OCI-LY1 (cell line): ENCODE data around the gene MCHR1.

ENCODE experiments used
- H2AFZ ChIP-seq: fragments of 200-600 bp; sonication (generic), shearing (Covaris generic); 2 replicates; pipeline ENCODE4 v1.6.0; 2014; ENCODE audit warnings: antibody characterized with exemption, mild to moderate bottlenecking, low read length
- H3F3A ChIP-seq: fragments of 200-600 bp; sonication (generic), shearing (Covaris generic); 2 replicates; pipeline ENCODE4 v1.6.0; 2014; ENCODE audit warnings: mild to moderate bottlenecking, antibody characterized with exemption, low read length, moderate library complexity; ENCODE audit not compliant: insufficient read depth
- H3K27ac ChIP-seq: fragments of 200-600 bp; sonication (generic); 2 replicates; pipeline ENCODE4 v1.5.1; 2014; ENCODE audit warnings: low read length, mixed run types, mild to moderate bottlenecking, low read depth; ENCODE audit not compliant: poor library complexity, severe bottlenecking
- H3K27me3 ChIP-seq: fragments of 200-600 bp; sonication (generic); 2 replicates; pipeline ENCODE4 v1.6.0; 2014; ENCODE audit warnings: antibody characterized with exemption, mild to moderate bottlenecking, low read length, moderate library complexity; ENCODE audit not compliant: insufficient read depth
- H3K36me3 ChIP-seq: fragments of 200-600 bp; sonication (generic); 2 replicates; pipeline ENCODE4 v1.6.1; 2014; ENCODE audit warnings: mild to moderate bottlenecking, antibody characterized with exemption, low read length, moderate library complexity, mixed read lengths; ENCODE audit not compliant: insufficient read depth
- H3K4me1 ChIP-seq: fragments of 200-600 bp; sonication (generic); 2 replicates; pipeline ENCODE4 v1.5.1; 2014; ENCODE audit warnings: mild to moderate bottlenecking, low read length, moderate library complexity; ENCODE audit not compliant: insufficient read depth, severe bottlenecking
- H3K4me2 ChIP-seq: fragments of 200-600 bp; sonication (generic), shearing (Covaris generic); 2 replicates; pipeline ENCODE4 v1.6.1; 2014; ENCODE audit warnings: low read length
- H3K4me3 ChIP-seq: fragments of 200-600 bp; sonication (generic); 2 replicates; pipeline ENCODE4 v1.5.1; 2014; ENCODE audit warnings: low read length, low read depth, mild to moderate bottlenecking, mixed read lengths; ENCODE audit not compliant: poor library complexity, severe bottlenecking
- H3K79me2 ChIP-seq: fragments of 200-600 bp; shearing (Covaris generic); 2 replicates; pipeline ENCODE4 v1.6.1; 2016; ENCODE audit warnings: mixed run types, low read length, mixed read lengths; ENCODE audit not compliant: insufficient read depth
- H3K9ac ChIP-seq: fragments of 200-600 bp; sonication (generic), shearing (Covaris generic); 2 replicates; pipeline ENCODE4 v1.6.1; 2014; ENCODE audit warnings: mild to moderate bottlenecking, low read length, mixed read lengths
- H3K9me2 ChIP-seq: fragments of 200-600 bp; sonication (generic), shearing (Covaris generic); 2 replicates; pipeline ENCODE4 v1.6.1; 2014; ENCODE audit warnings: low read depth, mild to moderate bottlenecking, low read length, mixed read lengths
- H3K9me3 ChIP-seq: fragments of 200-600 bp; shearing (Covaris generic); 2 replicates; pipeline ENCODE4 v1.6.1; 2014; ENCODE audit warnings: low read length, mixed read lengths
- H4K20me1 ChIP-seq: fragments of 200-600 bp; sonication (generic), shearing (Covaris generic); 2 replicates; pipeline ENCODE4 v1.6.0; 2016; ENCODE audit warnings: mild to moderate bottlenecking, low read length; ENCODE audit not compliant: insufficient read depth
- CTCF ChIP-seq: fragments of 200-600 bp; sonication (generic), shearing (Covaris generic); IDR thresholded peaks from 2 replicates; pipeline ENCODE4 v1.5.1; 2017; ENCODE audit warnings: mild to moderate bottlenecking, antibody characterized with exemption, low read length, moderate library complexity, mixed read lengths
- EZH2 ChIP-seq: fragments of 200-600 bp; sonication (generic), shearing (Covaris generic); IDR thresholded peaks from 2 replicates; pipeline ENCODE4 v1.8.0; 2017; ENCODE audit warnings: borderline replicate concordance, mixed run types, mild to moderate bottlenecking, antibody characterized with exemption, low read length, moderate library complexity, mixed read lengths

Gene MCHR1

DNA sequence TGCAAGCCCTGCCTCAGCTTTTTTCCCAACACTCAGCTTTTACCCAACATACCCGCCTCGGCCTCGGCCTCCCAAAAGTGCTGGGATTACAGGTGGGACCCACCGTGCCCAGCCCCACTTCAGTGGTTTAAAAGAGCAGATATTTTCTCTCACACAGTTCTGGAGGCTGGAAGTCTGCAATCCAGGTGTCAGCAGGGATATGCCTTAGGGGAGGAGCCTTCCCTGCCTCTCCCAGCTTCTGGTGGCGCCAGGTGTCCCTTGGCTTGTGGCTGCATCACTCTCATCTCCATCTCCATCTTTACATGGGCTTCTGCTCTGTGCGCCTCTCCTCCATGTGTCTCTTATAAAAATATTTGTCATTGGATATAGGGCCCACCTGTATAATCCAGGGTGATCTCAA, 50.0 kb downstream of the MCHR1 start:
- no peaks in the 10 kb centered on the region for H3F3A ChIP-seq
- H3K4me3 ChIP-seq: no peak overlapping the region
- H4K20me1 ChIP-seq: no peaks in the 10 kb centered on the region
- no peak overlapping the region for H2AFZ ChIP-seq
- H3K4me2 ChIP-seq: no peak overlapping the region
- H3K4me1 ChIP-seq: peaks cover 9% of the 10 kb centered on the region
- no peak overlapping the region for H3K9ac ChIP-seq
- no peak overlapping the region for H3K27ac ChIP-seq
- H3K9me3 ChIP-seq: no peaks in the 10 kb centered on the region
- H3K79me2 ChIP-seq: no peaks in the 10 kb centered on the region
- H3K36me3 ChIP-seq: no peaks in the 10 kb centered on the region
- no peaks in the 10 kb centered on the region for H3K9me2 ChIP-seq
- H3K27me3 ChIP-seq: no peaks in the 10 kb centered on the region
- no peak for TF ChIP-seq EZH2
- TF ChIP-seq CTCF: no peak
